GM12878 (cell line): ENCODE data around the gene TET3. TPM values are rescaled to one million over a fixed set of nuclear protein-coding genes. Genes with fewer than 3 reads are reported as not detected.

ENCODE experiments used
- ATAC-seq: fragments of 200-7000 bp; cut with Tn5 transposase; 3 replicates; pipeline ENCODE4 v1.9.1; 2020; ENCODE audit warnings: mild to moderate bottlenecking, moderate library complexity
- BruUV-seq: library from RNA; stranded (reverse); fragments of 400-500 nt; replicated peaks from 2 replicates; lab custom pipeline; 2021; lab: Mats Ljungman, UMichigan
- CTCF ChIA-PET: fragments of 300-600 bp; sonication (Branson Sonifier 250); formaldehyde crosslinking; extraction: SDS; loops from one replicate; lab custom pipeline; 2021; ENCODE audit warnings: inconsistent platforms; lab: Yijun Ruan, JAX
- POLR2A ChIA-PET: fragments of 350-600 bp; formaldehyde crosslinking; extraction: SDS; loops from one replicate; lab custom pipeline; 2021; ENCODE audit warnings: inconsistent platforms; lab: Charles Lee
- RAD21 ChIA-PET: fragments of 300-600 bp; sonication (Branson Sonifier 250); formaldehyde crosslinking; loops from one replicate; lab custom pipeline; 2023; ENCODE audit warnings: antibody characterized with exemption; ENCODE audit not compliant: unreplicated experiment; lab: Charles Lee
- SMC1A ChIA-PET: fragments of 300-600 bp; sonication (Branson Sonifier 250); formaldehyde crosslinking; loops from one replicate; lab custom pipeline; 2023; ENCODE audit not compliant: unreplicated experiment, uncharacterized antibody; lab: Charles Lee
- DNase-seq: peaks from one replicate; pipeline ENCODE4 v3.0.0-alpha.2; 2011; ENCODE audit warnings: low read depth, low spot score
- FAIRE-seq: peaks from 3 replicates; lab custom pipeline; 2011; peaks lifted over from hg19 to GRCh38; lab: Jason Lieb, UNC
- H2AFZ ChIP-seq: 2 replicates; pipeline ENCODE4 v1.6.0; 2011; ENCODE audit warnings: low read depth, low read length, control low read depth; ENCODE audit not compliant: control insufficient read depth
- H3K27ac ChIP-seq: 2 replicates; pipeline ENCODE4 v1.5.1; 2011; ENCODE audit warnings: control low read depth; ENCODE audit not compliant: control insufficient read depth, insufficient read depth
- H3K27me3 ChIP-seq, 2 experiments: replicated peaks in 1 of 2; 2 replicates each; pipeline versions ENCODE4 v1.6.0 to v1.6.1; 2011; ENCODE audit warnings: low read length in 1 of 2; ENCODE audit not compliant: control insufficient read depth in 2 of 2, insufficient read depth in 2 of 2
- H3K36me3 ChIP-seq, 2 experiments: 2 replicates each; pipeline ENCODE4 v1.5.1; 2011; ENCODE audit warnings: low read length in 1 of 2; ENCODE audit not compliant: control insufficient read depth in 2 of 2, insufficient read depth in 2 of 2
- H3K4me1 ChIP-seq: 2 replicates; pipeline ENCODE4 v1.6.1; 2011; ENCODE audit warnings: mild to moderate bottlenecking, low read length, moderate library complexity, mixed read lengths; ENCODE audit not compliant: control insufficient read depth, insufficient read depth
- H3K4me2 ChIP-seq: 2 replicates; pipeline ENCODE4 v1.6.0; 2011; ENCODE audit warnings: control low read depth; ENCODE audit not compliant: control insufficient read depth, insufficient read depth
- H3K4me3 ChIP-seq: fragments of 200-600 bp; sonication (generic); 2 replicates; pipeline ENCODE4 v1.5.1; 2016
- H3K79me2 ChIP-seq: 2 replicates; pipeline ENCODE4 v1.6.0; 2011; ENCODE audit warnings: low read length; ENCODE audit not compliant: control insufficient read depth, insufficient read depth
- H3K9ac ChIP-seq: 2 replicates; pipeline ENCODE4 v1.8.0; 2011; ENCODE audit warnings: low read length, control low read depth, mixed read lengths; ENCODE audit not compliant: control insufficient read depth, insufficient read depth
- H3K9me3 ChIP-seq: replicated peaks from 3 replicates; pipeline ENCODE4 v1.5.1; 2011; ENCODE audit warnings: mild to moderate bottlenecking, low read length; ENCODE audit not compliant: control insufficient read depth, insufficient read depth
- H4K20me1 ChIP-seq: 2 replicates; pipeline ENCODE4 v1.6.0; 2011; ENCODE audit not compliant: control insufficient read depth, insufficient read depth
- BHLHE40 ChIP-seq, 2 experiments: fragments of 450-650 bp in 1 of 2; IDR thresholded peaks; 2 replicates each; pipeline ENCODE4 v1.6.1; 2011 to 2017; ENCODE audit warnings: low read depth in 2 of 2, borderline replicate concordance in 1 of 2, improper control_type of control experiment in 1 of 2, low read length in 1 of 2, mild to moderate bottlenecking in 1 of 2
- CUX1 ChIP-seq: IDR thresholded peaks from 2 replicates; pipeline ENCODE4 v1.6.1; 2012; ENCODE audit warnings: improper control_type of control experiment, low read depth, low read length; ENCODE audit not compliant: insufficient replicate concordance
- GABPA ChIP-seq: IDR thresholded peaks from 2 replicates; pipeline ENCODE4 v1.6.1; 2014; ENCODE audit warnings: antibody characterized with exemption, low read depth, mild to moderate bottlenecking, inconsistent platforms
- JUNB ChIP-seq: IDR thresholded peaks from 2 replicates; pipeline ENCODE4 v1.6.1; 2016; ENCODE audit warnings: antibody characterized with exemption, mild to moderate bottlenecking
- KDM1A ChIP-seq: fragments of 200-600 bp; sonication (generic); IDR thresholded peaks from 2 replicates; pipeline ENCODE4 v1.6.1; 2016; ENCODE audit warnings: borderline replicate concordance
- KLF5 ChIP-seq: fragments of 450-650 bp; IDR thresholded peaks from 2 replicates; pipeline ENCODE4 v1.6.1; 2014; ENCODE audit warnings: mild to moderate bottlenecking; ENCODE audit not compliant: partially characterized antibody
- NFXL1 ChIP-seq: fragments of 450-650 bp; IDR thresholded peaks from 2 replicates; pipeline ENCODE4 v1.6.1; 2017; ENCODE audit warnings: antibody characterized with exemption, mild to moderate bottlenecking, borderline replicate concordance
- RAD21 ChIP-seq: IDR thresholded peaks from 2 replicates; pipeline ENCODE4 v1.6.1; 2011; ENCODE audit warnings: mild to moderate bottlenecking, low read depth, low read length, moderate library complexity; ENCODE audit not compliant: insufficient read depth
- SMARCA5 ChIP-seq: fragments of 450-650 bp; IDR thresholded peaks from 2 replicates; pipeline ENCODE4 v1.6.1; 2017; ENCODE audit warnings: mild to moderate bottlenecking
- TCF7 ChIP-seq: IDR thresholded peaks from 2 replicates; pipeline ENCODE4 v1.6.1; 2014; ENCODE audit warnings: antibody characterized with exemption, borderline replicate concordance
- in situ Hi-C: fragments of 300-500 bp; cut with MboI; formaldehyde crosslinking; loops from 9 replicates; pipeline ENCODE4 v1.14.3; 2018; ENCODE audit warnings: mixed read lengths
- intact Hi-C: fragments of 100-400 bp; cut with micrococcal nuclease; formaldehyde crosslinking; loops from one replicate; pipeline ENCODE4 v1.14.2; 2022; ENCODE audit not compliant: unreplicated experiment
- polyA plus RNA-seq, 11 experiments: library from polyadenylated mRNA; depleted of rRNA in 4 of 11; unstranded in 6 of 11; stranded (reverse) in 5 of 11; fragments of >200 nt; fragmentation: Nextera tagmentation in 4 of 11; fragmentation: Illumina TruSeq in 1 of 11; extraction: Ambion mirVana in 4 of 11; extraction: Trizol in 1 of 11; gene quantifications; 1 replicate in 1 of 11; 2 replicates in 10 of 11; pipeline versions ENCODE4 v1.2.1 to v1.2.3, GENCODE V29; 2011 to 2016; ENCODE audit warnings: inconsistent platforms in 2 of 11, missing spikeins in 2 of 11, low read depth in 1 of 11
- total RNA-seq, 4 experiments: library from RNA; depleted of rRNA in 3 of 4; stranded (reverse); fragments of >200 nt in 3 of 4; fragmentation: Illumina TruSeq in 1 of 4; extraction: Trizol in 1 of 4; gene quantifications; 2 replicates each; pipeline versions ENCODE4 v1.2.1 to v1.2.3, GENCODE V29; 2013 to 2021

The TET3 gene
- total and polyA plus RNA-seq, 10 of the 15 experiments (the other 5 are each of a cell fraction or from before 2014, with no cell fraction given): 0.77 to 25.9 (median 8.5) TPM

GRCh38 chr2:73937899-73938298, 46.8 kb upstream of the TET3 start:
- H3K27me3 ChIP-seq: no peaks in the 10 kb centered on the region
- no peak overlapping the region for H3K9ac ChIP-seq
- H3K27ac ChIP-seq: no peak overlapping the region
- DNase-seq: no peak
- SMC1A ChIA-PET: interaction anchor here (1.3 to 3.2 kb wide), 6 partner anchors 11 to 115 kb away, joined by 3 to 17 read pairs (median 4); no protein-coding TSS in a partner anchor
- intact Hi-C loops: no loop called here
- TF ChIP-seq JUNB (no peak), NFXL1 (no peak), TCF7 (no peak), RAD21 (no peak), CUX1 (no peak), SMARCA5 (no peak), KDM1A (no peak), BHLHE40 (IDR thresholded peaks at IDR 0.05; ENCODE audit: borderline replicate concordance in 1 of 2, low read depth in 2 of 2, low read length in 1 of 2) (no peak), KLF5 (no peak), GABPA (no peak)
- TF ChIP-seq, all 136 proteins: peak for 0
- Histone ChIP-seq H4K20me1 (no peaks in the 10 kb centered on the region), H3K4me1 (peaks cover 8% of the 10 kb centered on the region; the same call in 1 of the 2 replicates), H3K36me3 (peaks cover 0 to 14% of the 10 kb centered on the region in 2 experiments; a peak in 3 of 4 replicates), H2AFZ (no peak overlapping the region), H3K4me3 (no peak overlapping the region), H3K9me3 (no peaks in the 10 kb centered on the region), H3K4me2 (no peak overlapping the region), H3K79me2 (peaks cover 67% of the 10 kb centered on the region)
- BruUV-seq: no TSS peak
- in situ Hi-C loops: no loop called here
- ATAC-seq: no peak
- FAIRE-seq: no peak
- RAD21 ChIA-PET: interaction anchor here (1.3 to 2.3 kb wide), 3 partner anchors 32 to 52 kb away, joined by 5 to 6 read pairs (median 5); no protein-coding TSS in a partner anchor
- POLR2A ChIA-PET: interaction anchor here (1.4 to 2.1 kb wide), 4 partner anchors 8 to 41 kb away, joined by 3 to 5 read pairs (median 4); no protein-coding TSS in a partner anchor
- CTCF ChIA-PET: interaction anchor here (1.3 to 2.6 kb wide), 5 partner anchors 26 to 114 kb away, joined by 3 to 10 read pairs (median 5); partner anchors contain the start of gene STAMBP
